Measurements from ENCODE around the gene SAP30L. TPM values are rescaled to one million over a fixed set of nuclear protein-coding genes. Genes with fewer than 3 reads are reported as not detected.

Gene SAP30L, protein sequence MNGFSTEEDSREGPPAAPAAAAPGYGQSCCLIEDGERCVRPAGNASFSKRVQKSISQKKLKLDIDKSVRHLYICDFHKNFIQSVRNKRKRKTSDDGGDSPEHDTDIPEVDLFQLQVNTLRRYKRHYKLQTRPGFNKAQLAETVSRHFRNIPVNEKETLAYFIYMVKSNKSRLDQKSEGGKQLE
- total RNA-seq (10 to 100 TPM; 53.7 to 56.9 TPM), polyA plus RNA-seq (ENCODE audit: insufficient read depth, low read depth, low replicate concordance) (70.9 TPM)
- long read RNA-seq, donor 1, full-length matches to known transcripts = 28 of 28 reads
- long read RNA-seq, donor 1, partial matches to known transcripts = 0 of 28 reads
- long read RNA-seq, donor 1, other reads (novel, unspliced or antisense) = 0 of 28 reads
- long read RNA-seq, donor 2, full-length matches to known transcripts = 16 of 16 reads
- long read RNA-seq, donor 2, partial matches to known transcripts = 0 of 16 reads
- long read RNA-seq, donor 2, other reads (novel, unspliced or antisense) = 0 of 16 reads

DNA sequence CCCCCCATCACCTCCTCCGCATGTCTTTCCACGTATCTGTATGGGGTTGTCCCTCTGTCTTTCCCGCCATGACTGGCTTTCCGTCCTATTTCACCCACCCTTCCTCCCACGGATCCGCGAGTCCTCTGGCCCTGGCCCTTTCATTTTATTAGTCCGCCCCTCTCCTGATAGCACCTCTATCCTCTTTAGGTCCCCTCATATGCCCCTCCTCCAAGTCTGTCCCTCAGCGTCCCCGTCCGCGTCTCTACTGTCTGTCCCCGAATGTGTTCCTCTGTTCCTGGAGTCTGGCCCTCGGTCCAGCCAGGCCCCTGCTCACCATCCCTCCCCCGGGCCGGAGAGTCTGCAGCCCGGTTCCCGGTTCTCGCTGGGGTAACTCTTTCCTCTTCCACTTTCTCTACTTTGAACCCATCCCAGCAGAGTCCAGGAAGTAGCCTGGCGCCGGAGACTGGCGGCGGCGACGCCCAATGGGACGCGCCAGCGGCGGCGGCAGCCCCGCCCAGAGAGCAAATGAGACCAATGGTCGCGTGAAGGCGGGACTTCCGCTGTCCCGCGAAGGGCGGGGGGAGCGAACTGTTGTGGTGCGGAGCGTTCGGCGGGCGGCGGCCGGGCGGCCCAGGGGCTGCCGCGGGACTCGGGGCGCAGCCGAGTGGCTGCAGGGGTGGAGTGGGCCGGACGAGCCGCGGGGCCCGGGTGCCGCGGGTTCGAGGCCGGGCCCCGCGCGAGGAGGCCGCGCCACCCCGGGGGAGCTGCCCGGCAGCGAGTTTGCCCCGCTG lies at the start of gene SAP30L:
Gene SAP30L (plus strand): TSS at position 576 of the 773 bp plus-strand sequence. CDS start 608 bp downstream, outside the sequence.
- TF ChIP-seq, protein P1, sequence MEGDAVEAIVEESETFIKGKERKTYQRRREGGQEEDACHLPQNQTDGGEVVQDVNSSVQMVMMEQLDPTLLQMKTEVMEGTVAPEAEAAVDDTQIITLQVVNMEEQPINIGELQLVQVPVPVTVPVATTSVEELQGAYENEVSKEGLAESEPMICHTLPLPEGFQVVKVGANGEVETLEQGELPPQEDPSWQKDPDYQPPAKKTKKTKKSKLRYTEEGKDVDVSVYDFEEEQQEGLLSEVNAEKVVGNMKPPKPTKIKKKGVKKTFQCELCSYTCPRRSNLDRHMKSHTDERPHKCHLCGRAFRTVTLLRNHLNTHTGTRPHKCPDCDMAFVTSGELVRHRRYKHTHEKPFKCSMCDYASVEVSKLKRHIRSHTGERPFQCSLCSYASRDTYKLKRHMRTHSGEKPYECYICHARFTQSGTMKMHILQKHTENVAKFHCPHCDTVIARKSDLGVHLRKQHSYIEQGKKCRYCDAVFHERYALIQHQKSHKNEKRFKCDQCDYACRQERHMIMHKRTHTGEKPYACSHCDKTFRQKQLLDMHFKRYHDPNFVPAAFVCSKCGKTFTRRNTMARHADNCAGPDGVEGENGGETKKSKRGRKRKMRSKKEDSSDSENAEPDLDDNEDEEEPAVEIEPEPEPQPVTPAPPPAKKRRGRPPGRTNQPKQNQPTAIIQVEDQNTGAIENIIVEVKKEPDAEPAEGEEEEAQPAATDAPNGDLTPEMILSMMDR (IDR thresholded peaks at IDR 0.05) = no peak
- TF ChIP-seq POLR2A (IDR thresholded peaks at IDR 0.05) = peak; percentile 72
- Histone ChIP-seq H3K36me3 (ENCODE audit: low read depth, missing control alignments) (no peaks in the 10 kb centered on the region), H3K4me1 (peaks cover 15% of the 10 kb centered on the region), H3K9me3 (no peaks in the 10 kb centered on the region), H3K4me3 (peak within 1 kb of the TSS; percentile 77 to 88), H3K27ac (peak within 1 kb of the TSS; percentile 73 to 87), H3K27me3 (no peaks in the 10 kb centered on the region)
- peak; percentile 97 for DNase-seq
- intact Hi-C loops (cut with DNase I; ENCODE audit: low total_unique reads) = no loop called here
- WGBS, 2 donors = 1% methylated on average over 26 to 68 of the region's 70 CpGs

- H3K4me3 ChIP-seq = no peak overlapping the region
- H3K4me1 ChIP-seq = peaks cover 4% of the 10 kb centered on the region
- no peaks in the 10 kb centered on the region for H3K36me3 ChIP-seq (ENCODE audit: low read depth, missing control alignments)
- H3K27ac ChIP-seq = no peak overlapping the region
- TF ChIP-seq, protein P1 (IDR thresholded peaks at IDR 0.05) = no peak
- no peak for TF ChIP-seq POLR2A (IDR thresholded peaks at IDR 0.05)
- no peaks in the 10 kb centered on the region for H3K9me3 ChIP-seq
- no peak for DNase-seq
- H3K27me3 ChIP-seq = no peaks in the 10 kb centered on the region
- 74 to 100% methylated on average over 3 of the region's 3 CpGs for WGBS, 2 donors
- intact Hi-C loops (cut with DNase I; ENCODE audit: low total_unique reads) = no loop called here
Measured at GRCh38 chr5:154396128-154396527, 49.7 kb upstream of the SAP30L start.

DNA sequence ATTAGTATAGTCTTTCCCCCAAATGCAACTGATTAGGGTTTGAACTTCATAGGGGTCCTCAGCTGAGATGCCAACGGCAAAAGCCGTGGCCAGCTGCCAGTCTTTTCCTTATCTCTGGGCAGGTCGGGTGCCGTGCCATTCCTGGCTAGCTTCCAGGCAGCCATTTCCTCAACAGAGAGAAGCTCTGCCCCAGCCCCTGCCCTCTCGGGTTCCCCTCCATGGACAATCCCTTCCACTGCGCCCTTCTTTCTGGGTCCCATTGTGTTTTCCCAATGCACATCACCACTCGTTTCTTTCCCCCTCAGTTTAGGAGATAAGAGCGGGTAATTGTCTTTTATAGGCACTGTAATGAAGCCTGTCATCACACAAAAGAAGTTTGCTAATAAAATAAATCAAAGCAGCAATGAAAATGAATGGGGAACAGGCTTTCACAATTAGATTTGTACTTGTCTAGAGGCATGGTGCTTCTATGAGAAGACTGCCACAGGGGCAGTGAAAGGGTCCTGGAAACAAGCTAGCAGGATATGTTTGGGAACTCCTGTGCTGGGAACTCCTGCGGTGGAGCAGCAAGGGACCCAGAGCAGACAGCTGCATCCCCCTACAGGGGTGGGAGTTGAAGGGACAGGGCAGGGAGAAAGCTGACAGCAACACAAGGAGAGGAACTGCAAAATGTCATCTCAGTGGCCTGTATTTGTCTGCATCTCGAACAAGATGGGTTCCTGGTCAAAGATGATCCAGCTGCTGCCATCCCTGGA lies 48.0 kb upstream of the SAP30L start:
- intact Hi-C loops (cut with DNase I; ENCODE audit: low total_unique reads) = no loop called here
- DNase-seq = no peak

DNA sequence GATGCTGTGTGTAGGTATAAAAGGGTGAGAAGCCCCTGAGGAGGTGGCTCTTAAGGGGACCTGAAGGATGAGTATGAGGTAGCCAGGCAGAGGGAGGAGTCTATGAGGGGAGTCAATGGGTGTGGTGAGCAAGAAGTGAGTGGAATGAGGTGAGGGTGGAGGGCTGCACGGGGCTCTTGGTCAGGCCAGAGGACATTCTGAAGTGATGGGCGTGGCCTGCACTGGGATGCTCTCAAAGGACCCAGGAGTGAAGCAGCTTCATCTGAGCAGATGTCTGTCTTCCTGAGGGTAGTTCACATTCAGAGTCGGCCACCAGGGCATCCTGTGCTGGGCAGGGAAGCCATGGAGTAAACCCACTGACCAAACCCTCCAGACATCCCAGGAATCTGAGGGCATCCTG lies 45.1 kb upstream of the SAP30L start:
- intact Hi-C loops (cut with DNase I; ENCODE audit: low total_unique reads) = loop anchor here (10.0 kb wide), 2 partner anchors 206 to 326 kb away; partner anchors contain the start of gene GALNT10
- 88 to 94% methylated on average over 2 to 3 of the region's 3 CpGs for WGBS, 2 donors
- DNase-seq = no peak
- Histone ChIP-seq H3K4me3 (no peak overlapping the region), H3K27ac (no peak overlapping the region), H3K4me1 (peaks cover 10% of the 10 kb centered on the region), H3K9me3 (no peaks in the 10 kb centered on the region), H3K36me3 (ENCODE audit: low read depth, missing control alignments) (no peaks in the 10 kb centered on the region), H3K27me3 (no peaks in the 10 kb centered on the region)
- TF ChIP-seq POLR2A (IDR thresholded peaks at IDR 0.05) = no peak
- TF ChIP-seq, protein P1 (IDR thresholded peaks at IDR 0.05) = no peak

More for the DNA sequence above, 48.0 kb upstream of the SAP30L start:
- no peaks in the 10 kb centered on the region for H3K27me3 ChIP-seq
- no peak overlapping the region for H3K27ac ChIP-seq
- WGBS, 2 donors = 67 to 73% methylated on average over 10 of the region's 10 CpGs
- no peaks in the 10 kb centered on the region for H3K9me3 ChIP-seq
- peaks cover 4% of the 10 kb centered on the region for H3K4me1 ChIP-seq
- TF ChIP-seq, protein P1 (IDR thresholded peaks at IDR 0.05) = no peak
- TF ChIP-seq POLR2A (IDR thresholded peaks at IDR 0.05) = no peak
- no peak overlapping the region for H3K4me3 ChIP-seq
- H3K36me3 ChIP-seq (ENCODE audit: low read depth, missing control alignments) = no peaks in the 10 kb centered on the region
